IMR-90 (cell line): ENCODE data around the gene SIM2. TPM values are rescaled to one million over a fixed set of nuclear protein-coding genes. Genes with fewer than 3 reads are reported as not detected.

ENCODE experiments used
- ATAC-seq: fragments of 200-7000 bp; cut with Tn5 transposase; 2 replicates; pipeline ENCODE4 v1.9.1; 2020; ENCODE audit warnings: low read depth, mild to moderate bottlenecking, moderate library complexity
- BruUV-seq: library from RNA; stranded (reverse); fragments of 400-500 nt; replicated peaks from 2 replicates; lab custom pipeline; 2021; lab: Mats Ljungman, UMichigan
- CTCF ChIA-PET: fragments of 300-600 bp; formaldehyde crosslinking; extraction: SDS; loops from one replicate; lab custom pipeline; 2021; ENCODE audit warnings: antibody characterized with exemption; lab: Yijun Ruan, JAX
- POLR2A ChIA-PET: fragments of 300-600 bp; sonication (Branson Sonifier 250); formaldehyde crosslinking; loops from one replicate; lab custom pipeline; 2022; ENCODE audit warnings: antibody characterized with exemption; ENCODE audit not compliant: unreplicated experiment; lab: Charles Lee
- DNase-seq: peaks from one replicate; pipeline ENCODE4 v3.0.0; 2013
- H2AFZ ChIP-seq: replicated peaks from 2 replicates; pipeline ENCODE3; 2013; ENCODE audit warnings: low read length, mild to moderate bottlenecking; ENCODE audit not compliant: poor library complexity
- H2AK5ac ChIP-seq: 2 replicates; pipeline ENCODE4 v1.6.1; 2013; ENCODE audit warnings: low read depth, low read length, inconsistent platforms
- H2AK9ac ChIP-seq: replicated peaks from 2 replicates; pipeline ENCODE3; 2013; ENCODE audit warnings: mild to moderate bottlenecking, low read depth, low read length, moderate library complexity; ENCODE audit not compliant: poor library complexity
- H2BK120ac ChIP-seq: 2 replicates; pipeline ENCODE4 v1.6.1; 2013; ENCODE audit warnings: low read depth, low read length, inconsistent platforms
- H2BK15ac ChIP-seq: 3 replicates; pipeline ENCODE4 v1.6.1; 2013; ENCODE audit warnings: low read depth, low read length, inconsistent platforms
- H2BK20ac ChIP-seq: 2 replicates; pipeline ENCODE4 v1.6.1; 2013; ENCODE audit warnings: low read depth, mild to moderate bottlenecking, inconsistent platforms, low read length, moderate library complexity
- H2BK5ac ChIP-seq: 2 replicates; pipeline ENCODE4 v1.6.1; 2013; ENCODE audit warnings: mild to moderate bottlenecking, low read depth, low read length, inconsistent platforms; ENCODE audit not compliant: poor library complexity, severe bottlenecking
- H3K14ac ChIP-seq: replicated peaks from 2 replicates; pipeline ENCODE4 v1.6.1; 2013; ENCODE audit warnings: low read depth, low read length, inconsistent platforms
- H3K18ac ChIP-seq: 2 replicates; pipeline ENCODE4 v1.6.1; 2013; ENCODE audit warnings: low read depth, low read length, control low read depth
- H3K23ac ChIP-seq: 2 replicates; pipeline ENCODE4 v1.6.1; 2013; ENCODE audit warnings: low read depth, low read length, inconsistent platforms
- H3K27ac ChIP-seq: 2 replicates; pipeline ENCODE4 v1.5.1; 2013; ENCODE audit warnings: mild to moderate bottlenecking, control low read depth, low read length; ENCODE audit not compliant: insufficient read depth
- H3K27me3 ChIP-seq: 2 replicates; pipeline ENCODE4 v1.6.1; 2013; ENCODE audit warnings: low read length; ENCODE audit not compliant: control insufficient read depth, insufficient read depth
- H3K36me3 ChIP-seq: 2 replicates; pipeline ENCODE4 v1.6.1; 2013; ENCODE audit warnings: low read length, mixed read lengths; ENCODE audit not compliant: control insufficient read depth, insufficient read depth
- H3K4ac ChIP-seq: 2 replicates; pipeline ENCODE4 v1.6.1; 2013; ENCODE audit warnings: low read depth, low read length, inconsistent platforms
- H3K4me1 ChIP-seq: 2 replicates; pipeline ENCODE4 v1.6.1; 2013; ENCODE audit warnings: low read length, mixed read lengths; ENCODE audit not compliant: control insufficient read depth, insufficient read depth
- H3K4me2 ChIP-seq: 2 replicates; pipeline ENCODE4 v1.6.1; 2013; ENCODE audit warnings: low read depth, mild to moderate bottlenecking, control low read depth, low read length, moderate library complexity
- H3K4me3 ChIP-seq: 2 replicates; pipeline ENCODE4 v1.5.1; 2013; ENCODE audit warnings: low read depth, mild to moderate bottlenecking, control low read depth, low read length, moderate library complexity; ENCODE audit not compliant: insufficient read depth
- H3K56ac ChIP-seq: 2 replicates; pipeline ENCODE4 v1.6.1; 2013; ENCODE audit warnings: low read length, inconsistent platforms; ENCODE audit not compliant: insufficient read depth; ENCODE audit errors: extremely low read depth
- H3K79me1 ChIP-seq, 2 experiments: 2 replicates each; pipeline ENCODE4 v1.6.1; 2013; ENCODE audit warnings: low read length in 2 of 2, inconsistent platforms in 1 of 2, low read depth in 1 of 2
- H3K9ac ChIP-seq: 2 replicates; pipeline ENCODE4 v1.6.1; 2013; ENCODE audit warnings: low read depth, low read length, control low read depth
- H3K9me1 ChIP-seq: 2 replicates; pipeline ENCODE4 v1.6.1; 2013; ENCODE audit warnings: low read length, inconsistent platforms; ENCODE audit not compliant: insufficient read depth
- H3K9me3 ChIP-seq: 2 replicates; pipeline ENCODE4 v1.6.1; 2013; ENCODE audit warnings: low read length; ENCODE audit not compliant: control insufficient read depth, insufficient read depth
- H4K20me1 ChIP-seq: 2 replicates; pipeline ENCODE4 v1.6.1; 2013; ENCODE audit warnings: low read length, inconsistent platforms; ENCODE audit not compliant: insufficient read depth
- H4K5ac ChIP-seq: 2 replicates; pipeline ENCODE4 v1.6.1; 2013; ENCODE audit warnings: mild to moderate bottlenecking, low read depth, low read length, control low read depth
- H4K8ac ChIP-seq, 2 experiments: 2 replicates each; pipeline ENCODE4 v1.6.1; 2013; ENCODE audit warnings: low read depth in 2 of 2, low read length in 2 of 2, control low read depth in 1 of 2, inconsistent platforms in 1 of 2
- H4K91ac ChIP-seq: 2 replicates; pipeline ENCODE4 v1.6.1; 2013; ENCODE audit warnings: low read depth, low read length, inconsistent platforms; ENCODE audit not compliant: insufficient read depth
- CEBPB ChIP-seq: IDR thresholded peaks from 2 replicates; pipeline ENCODE4 v1.6.1; 2012; ENCODE audit warnings: low read depth, low read length, improper control_type of control experiment
- RAD21 ChIP-seq: IDR thresholded peaks from 2 replicates; pipeline ENCODE4 v1.6.1; 2012; ENCODE audit warnings: low read length, improper control_type of control experiment
- USF2 ChIP-seq: fragments of 150-350 bp; IDR thresholded peaks from 2 replicates; pipeline ENCODE4 v1.6.1; 2017; ENCODE audit warnings: mild to moderate bottlenecking, antibody characterized with exemption, low read length, low read depth
- WGBS, 2 experiments: methylation state at CpG; one replicate each; pipeline versions ENCODE4 v1.1.5 to v1.1.7; 2013; ENCODE audit warnings: missing lambda C conversion rate in 2 of 2; ENCODE audit not compliant: insufficient read length in 1 of 2; ENCODE audit errors: extremely low coverage in 2 of 2; 5-methylcytosine and 5-hydroxymethylcytosine counted together
- dilution Hi-C: fragments of 300-500 bp; cut with HindIII; formaldehyde crosslinking; loops from one replicate; pipeline ENCODE4 v1.14.3; 2018; ENCODE audit warnings: low sequenced_read_pairs; ENCODE audit not compliant: unreplicated experiment
- in situ Hi-C: fragments of 300-500 bp; cut with MboI; formaldehyde crosslinking; loops from 3 replicates; pipeline ENCODE4 v1.14.3; 2019; ENCODE audit warnings: low sequenced_read_pairs, inconsistent platforms, mixed read lengths
- intact Hi-C: fragments of 100-400 bp; cut with micrococcal nuclease; formaldehyde crosslinking; loops from 2 replicates; pipeline ENCODE4 v1.10.0; 2022
- polyA plus RNA-seq, 3 experiments: library from polyadenylated mRNA; depleted of rRNA; stranded (reverse); fragments of >200 nt; gene quantifications; 2 replicates each; pipeline ENCODE4 v1.2.3, GENCODE V29; 2012; ENCODE audit warnings: low replicate concordance in 1 of 3
- total RNA-seq: library from RNA; depleted of rRNA; stranded (reverse); fragments of >200 nt; gene quantifications from 2 replicates; pipeline ENCODE4 v1.2.3, GENCODE V29; 2012

The SIM2 gene
- total and polyA plus RNA-seq, 2 of the 4 experiments (the other 2 are of a cell fraction) = 2.2 to 7.5 TPM

GRCh38 chr21:36754241-36754898, 55.5 kb downstream of the SIM2 start:
- Histone ChIP-seq H4K8ac (peak overlapping the region; percentile 10 to 43; a peak in 2 of 4 replicates), H4K91ac (peak overlapping the region; percentile 87), H3K4me2 (no peak overlapping the region), H3K9ac (no peak overlapping the region), H3K79me1 (0 out of 4 replicates have a peak, but pooled peaks cover 0 to 4% of the 10 kb centered on the region in 2 experiments), H2BK5ac (peak overlapping the region; percentile 51), H3K18ac (peak overlapping the region; percentile 36; the same call in 1 of the 2 replicates), H3K9me3 (no peaks in the 10 kb centered on the region), H3K9me1 (peaks cover 15% of the 10 kb centered on the region), H2BK15ac (peak overlapping the region; percentile 94; the same call in 2 of the 3 replicates), H2BK20ac (peak overlapping the region; percentile 93), H3K56ac (no peak overlapping the region), H2AK5ac (peak overlapping the region; percentile 96), H3K27ac (no peak overlapping the region; the same call in 1 of the 2 replicates), H3K27me3 (no peaks in the 10 kb centered on the region), H3K4ac (peak overlapping the region; percentile 86), H4K5ac (peak overlapping the region; percentile 35; the same call in 1 of the 2 replicates), H3K4me1 (peaks cover 13% of the 10 kb centered on the region), H3K23ac (0 out of 2 replicates have a peak overlapping the region, but pooled peaks have one; percentile 67), H3K14ac (peak overlapping the region; percentile 57), H3K36me3 (no peaks in the 10 kb centered on the region), H4K20me1 (no peaks in the 10 kb centered on the region), H2BK120ac (peak overlapping the region; percentile 85), H2AFZ (no peak overlapping the region), H3K4me3 (no peak overlapping the region), H2AK9ac (peak overlapping the region; percentile 51)
- ChIA-PET CTCF (interaction anchor here (0.6 to 1.4 kb wide), 2 partner anchors 144 to 161 kb away, joined by 3 read pairs; no protein-coding TSS in a partner anchor), POLR2A (no interaction called here)
- intact Hi-C loops (no loop called here), in situ Hi-C loops (no loop called here), dilution Hi-C loops (no loop called here)
- TF ChIP-seq USF2 (no peak), CEBPB (no peak), RAD21 (no peak)
- WGBS, 2 experiments = 89% methylated on average over 9 of the region's 22 CpGs; no CpG with 5 or more reads in 1 of the 2 experiments
- no TSS peak for BruUV-seq
- DNase-seq (no peak), ATAC-seq (no peak)
